HepG2 (cell line): ENCODE data around the gene FRK.

Source experiments
- MXD1 ChIP-seq: sonication (generic); formaldehyde crosslinking; IDR thresholded peaks from 2 replicates; pipeline ENCODE4 v1.4.0; 2020; ENCODE audit warnings: mild to moderate bottlenecking, missing genetic modification reagents
- POLR2A ChIP-seq, 2 experiments: IDR thresholded peaks; 2 replicates each; pipeline ENCODE4 v1.6.1; 2011; ENCODE audit warnings: low read depth in 2 of 2, low read length in 2 of 2, mild to moderate bottlenecking in 1 of 2, moderate library complexity in 1 of 2; ENCODE audit not compliant: insufficient read depth in 1 of 2
- TRIM24 ChIP-seq: sonication (generic); formaldehyde crosslinking; IDR thresholded peaks from 2 replicates; pipeline ENCODE4 v1.8.0; 2022; ENCODE audit warnings: mild to moderate bottlenecking, missing genetic modification reagents
- ZNF326 ChIP-seq: sonication (generic); formaldehyde crosslinking; IDR thresholded peaks from 2 replicates; pipeline ENCODE4 v1.4.0; 2020; ENCODE audit warnings: missing genetic modification reagents, borderline replicate concordance

GRCh38 chr6:116050737-116051136 is 10.0 kb downstream of the FRK start:
- TF ChIP-seq ZNF326 (CRISPR knock-in tag) (no peak), TRIM24 (CRISPR knock-in tag) (no peak), POLR2A (IDR thresholded peaks at IDR 0.05; ENCODE audit: insufficient read depth in 1 of 2, low read depth in 2 of 2, low read length in 2 of 2) (no peak), MXD1 (CRISPR knock-in tag) (no peak)
